Pancreas (tissue), 10 donors: ENCODE results near the gene BCR. TPM values are rescaled to one million over a fixed set of nuclear protein-coding genes. Genes with fewer than 3 reads are reported as not detected.
A peak's percentile ranks its signal among the peaks of the same experiment; 100 is the strongest.

Experiments used
- ATAC-seq, 4 donors: fragments of 200-7000 bp; cut with Tn5 transposase; one replicate each; pipeline versions ENCODE4 v1.8.0 to v1.9.1; 2020; ENCODE audit warnings: mild to moderate bottlenecking in 4 of 4, moderate library complexity in 4 of 4
- DNase-seq, 6 donors: peaks; one replicate each; pipeline ENCODE4 v3.0.0-alpha.2; 2020
- FAIRE-seq: peaks from 2 replicates; lab custom pipeline; 2012; peaks lifted over from hg19 to GRCh38; lab: Jason Lieb, UNC
- H3K27ac ChIP-seq, 4 donors: fragments of 200-600 bp; sonication (generic); 1 replicate in 3 of 4; 2 replicates in 1 of 4; pipeline versions ENCODE4 v1.5.0 to v1.8.0; 2020
- H3K27me3 ChIP-seq, 4 donors: fragments of 200-600 bp; one replicate each; pipeline ENCODE4 v1.8.0; 2021
- H3K36me3 ChIP-seq, 3 donors: fragments of 200-600 bp; sonication (generic) in 1 of 3; one replicate each; pipeline versions ENCODE4 v1.5.0 to v1.8.0; 2020 to 2021
- H3K4me1 ChIP-seq, 3 donors: fragments of 200-600 bp; one replicate each; pipeline ENCODE4 v1.8.0; 2021
- H3K4me3 ChIP-seq, 4 donors: fragments of 200-600 bp; sonication (generic) in 2 of 4; one replicate each; pipeline versions ENCODE4 v1.5.0 to v1.8.0; 2020 to 2021
- H3K9me3 ChIP-seq, 4 donors: fragments of 200-600 bp; one replicate each; pipeline ENCODE4 v1.8.0; 2021
- CTCF ChIP-seq, 4 donors: fragments of 200-600 bp; sonication (generic) in 3 of 4; IDR thresholded peaks; one replicate each; pipeline versions ENCODE4 v1.5.0 to v1.8.0; 2021; ENCODE audit warnings: antibody characterized with exemption in 4 of 4
- WGBS, 2 donors: extraction: QIAGEN DNeasy Blood & Tissue Kit; methylation state at CpG; one replicate each; pipeline ENCODE4 v1.1.7; 2013; 5-methylcytosine and 5-hydroxymethylcytosine counted together
- intact Hi-C, 3 donors: fragments of 100-400 bp; cut with DNase I; formaldehyde crosslinking; loops; one replicate each; pipeline versions ENCODE4 v1.11.1 to v1.14.2; 2022
- polyA plus RNA-seq, 2 donors: library from polyadenylated mRNA; stranded (reverse); fragments of 200-250 nt; gene quantifications; one replicate each; pipeline ENCODE4 v1.2.3, GENCODE V29; 2013
- total RNA-seq, 6 donors: library from RNA; stranded (reverse); fragmentation: NEBNext Ultra II Directional in 4 of 6; extraction: Animal tissue kit (Norgen Biotek cat#: 25700) in 4 of 6; gene quantifications; one replicate each; pipeline versions ENCODE4 v1.2.1 to v1.2.4, GENCODE V29; 2021 to 2023
- donor health status: healthy with polysubstance abuse.
- donor health status: DM: no; HTN: no; CAD: no; lungs with moderate emphysema.
- donor health status: DM: no; HTN: no; CAD: no.
- donor health status: control.
- donor health status: control.
- donor health status: Bipolar disorder and iron deficiency.
- donor health status: DM: yes; HTN: yes; CAD: no.
- donor health status: DM: no; HTN: no; CAD: no.
- donor health status: DM: no; HTN: no; CAD: no.
- donor health status: DM: yes; HTN: yes; CAD: no.

Gene BCR
- total and polyA plus RNA-seq, 8 donors: 15.5 to 35.9 (median 18.1) TPM

- intact Hi-C loops: no loop called here
- H3K36me3 ChIP-seq: no peaks in the 10 kb centered on the region
- H3K27ac ChIP-seq: no peak overlapping the region
- H3K4me1 ChIP-seq: peaks cover 10 to 18% (median 10%) of the 10 kb centered on the region in 3 donors
- FAIRE-seq: no peak
- no peak for TF ChIP-seq CTCF (IDR thresholded peaks at IDR 0.05)
- no peak for DNase-seq
- ATAC-seq: peak in 1 of 4 donors; percentile 9
- H3K27me3 ChIP-seq: no peaks in the 10 kb centered on the region
- H3K9me3 ChIP-seq: no peaks in the 10 kb centered on the region
- WGBS, 2 donors: 83 to 85% methylated on average over 10 of the region's 10 CpGs
- no peak overlapping the region for H3K4me3 ChIP-seq
Measured at GRCh38 chr22:23233752-23234408, 53.6 kb downstream of the BCR start.

DNA sequence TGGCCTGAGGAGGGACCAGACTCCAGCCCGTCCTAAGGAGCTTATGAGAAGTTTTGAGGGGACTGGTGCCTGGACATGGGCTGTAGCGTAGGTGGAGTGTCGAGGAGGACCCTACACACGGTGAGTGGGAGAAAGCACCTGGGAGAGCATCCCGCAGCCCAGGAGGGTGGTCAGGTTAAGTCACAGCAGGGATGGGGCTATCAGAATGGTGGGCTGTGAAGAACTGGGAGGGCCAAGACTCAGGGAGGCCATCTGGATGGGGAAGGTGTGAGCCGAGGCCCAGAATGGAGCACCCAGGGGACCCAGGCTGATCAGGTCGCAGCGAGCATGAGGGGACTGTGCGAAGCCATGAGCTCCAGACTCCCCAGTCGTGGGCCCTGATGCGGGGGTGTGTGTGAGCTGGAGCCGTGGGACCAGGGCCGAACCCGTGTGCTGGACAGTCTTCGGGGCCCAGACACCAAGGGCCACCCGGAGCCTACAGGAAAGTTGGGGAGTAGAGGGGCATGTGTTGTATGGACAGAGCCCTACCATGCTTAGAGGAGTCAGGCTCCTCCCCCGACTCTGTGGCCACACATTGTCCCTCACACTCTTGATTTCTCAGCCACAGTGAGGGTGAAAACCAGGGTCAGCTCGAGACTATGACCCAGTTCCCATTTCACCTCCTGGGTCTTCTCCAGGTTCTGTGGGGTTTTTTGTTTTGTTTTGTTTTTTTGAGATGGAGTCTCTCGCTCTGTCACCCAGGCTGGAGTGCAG, 54.3 kb downstream of the BCR start:
- Histone ChIP-seq H3K36me3 (no peaks in the 10 kb centered on the region), H3K9me3 (no peaks in the 10 kb centered on the region), H3K27me3 (no peaks in the 10 kb centered on the region), H3K4me1 (peaks cover 10 to 18% (median 10%) of the 10 kb centered on the region in 3 donors), H3K27ac (no peak overlapping the region), H3K4me3 (no peak overlapping the region)
- WGBS, 2 donors: 96% methylated on average over 14 to 19 of the region's 19 CpGs
- ATAC-seq (no peak), FAIRE-seq (no peak), DNase-seq (no peak)
- intact Hi-C loops: no loop called here
- TF ChIP-seq CTCF (IDR thresholded peaks at IDR 0.05): no peak

GRCh38 chr22:23235425-23235824, 55.1 kb downstream of the BCR start:
- intact Hi-C loops: no loop called here
- Histone ChIP-seq H3K9me3 (no peaks in the 10 kb centered on the region), H3K27ac (no peak overlapping the region), H3K27me3 (no peaks in the 10 kb centered on the region), H3K4me3 (no peak overlapping the region), H3K4me1 (peaks cover 10 to 18% (median 10%) of the 10 kb centered on the region in 3 donors), H3K36me3 (no peaks in the 10 kb centered on the region)
- 94 to 98% methylated on average over 3 of the region's 3 CpGs for WGBS, 2 donors
- no peak for ATAC-seq
- TF ChIP-seq CTCF (IDR thresholded peaks at IDR 0.05): no peak
- DNase-seq: no peak
- FAIRE-seq: no peak

DNA sequence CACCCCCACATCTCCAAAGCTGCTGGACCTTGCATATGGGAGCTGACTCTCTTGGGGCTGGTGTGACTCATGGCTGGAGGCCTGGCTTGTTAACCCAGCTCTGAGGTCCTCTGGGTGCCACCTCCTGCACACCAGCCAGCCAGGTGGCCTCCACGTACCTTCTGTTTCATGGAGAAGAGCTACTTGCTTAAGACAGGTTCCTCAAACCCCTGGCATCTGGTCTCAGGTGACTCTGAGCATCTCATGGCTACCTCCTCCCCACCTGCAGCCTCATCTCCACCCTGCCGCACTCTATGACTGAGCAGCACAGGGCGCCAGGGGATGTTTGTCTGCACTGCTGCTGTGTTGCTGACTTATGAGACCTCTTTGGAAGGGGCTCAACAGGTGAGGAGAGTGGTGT, 55.7 kb downstream of the BCR start:
- no peak overlapping the region for H3K4me3 ChIP-seq
- ATAC-seq: no peak
- H3K27me3 ChIP-seq: no peaks in the 10 kb centered on the region
- DNase-seq: no peak
- FAIRE-seq: no peak
- H3K27ac ChIP-seq: peak overlapping the region in 3 of 4 donors; percentile 1 to 55 (median 41)
- no peaks in the 10 kb centered on the region for H3K36me3 ChIP-seq
- H3K4me1 ChIP-seq: peaks cover 10 to 18% (median 10%) of the 10 kb centered on the region in 3 donors
- no peak for TF ChIP-seq CTCF (IDR thresholded peaks at IDR 0.05)
- intact Hi-C loops: no loop called here
- H3K9me3 ChIP-seq: no peaks in the 10 kb centered on the region
- 98% methylated on average over 3 of the region's 3 CpGs for WGBS, 2 donors
